ENCODE results near the gene CD59. TPM values are rescaled to one million over a fixed set of nuclear protein-coding genes. Genes with fewer than 3 reads are reported as not detected.

Gene CD59
- polyA plus RNA-seq, 2 of the 4 experiments (the other 2 are of a cell fraction), result 335 to 375 TPM

GRCh38 chr11:33716243-33716642 lies 20.0 kb downstream of the CD59 start (continued):
- TF ChIP-seq, protein P1, sequence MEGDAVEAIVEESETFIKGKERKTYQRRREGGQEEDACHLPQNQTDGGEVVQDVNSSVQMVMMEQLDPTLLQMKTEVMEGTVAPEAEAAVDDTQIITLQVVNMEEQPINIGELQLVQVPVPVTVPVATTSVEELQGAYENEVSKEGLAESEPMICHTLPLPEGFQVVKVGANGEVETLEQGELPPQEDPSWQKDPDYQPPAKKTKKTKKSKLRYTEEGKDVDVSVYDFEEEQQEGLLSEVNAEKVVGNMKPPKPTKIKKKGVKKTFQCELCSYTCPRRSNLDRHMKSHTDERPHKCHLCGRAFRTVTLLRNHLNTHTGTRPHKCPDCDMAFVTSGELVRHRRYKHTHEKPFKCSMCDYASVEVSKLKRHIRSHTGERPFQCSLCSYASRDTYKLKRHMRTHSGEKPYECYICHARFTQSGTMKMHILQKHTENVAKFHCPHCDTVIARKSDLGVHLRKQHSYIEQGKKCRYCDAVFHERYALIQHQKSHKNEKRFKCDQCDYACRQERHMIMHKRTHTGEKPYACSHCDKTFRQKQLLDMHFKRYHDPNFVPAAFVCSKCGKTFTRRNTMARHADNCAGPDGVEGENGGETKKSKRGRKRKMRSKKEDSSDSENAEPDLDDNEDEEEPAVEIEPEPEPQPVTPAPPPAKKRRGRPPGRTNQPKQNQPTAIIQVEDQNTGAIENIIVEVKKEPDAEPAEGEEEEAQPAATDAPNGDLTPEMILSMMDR (IDR thresholded peaks at IDR 0.05), result peak; percentile 57

DNA sequence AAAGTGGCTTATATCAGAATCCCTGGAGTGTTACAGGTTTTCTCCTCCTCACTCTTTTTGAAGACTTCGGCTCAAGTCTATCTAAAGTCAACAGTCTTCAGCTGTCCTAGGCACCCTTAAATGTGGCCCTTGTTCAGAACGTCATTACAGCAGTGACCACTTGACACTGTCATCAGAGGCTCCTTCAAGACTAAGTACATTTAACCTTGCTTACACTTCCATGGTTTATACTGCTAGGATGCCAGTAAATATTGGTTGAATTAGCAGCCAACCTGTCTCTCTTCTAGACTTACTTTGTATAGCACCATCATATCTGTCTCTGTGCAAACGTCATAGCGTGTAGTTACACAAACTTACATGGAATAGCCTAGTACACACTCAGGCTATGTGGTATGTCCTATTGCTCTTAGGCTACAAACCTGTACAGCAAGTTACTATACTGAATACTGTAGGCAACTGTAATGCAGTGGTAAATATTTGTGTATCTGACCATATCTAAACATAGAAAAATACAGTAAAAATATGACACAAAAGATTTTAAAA lies 22.3 kb downstream of the CD59 start:
- WGBS (ENCODE audit: missing lambda C conversion rate), result 82% methylated on average over 4 of the region's 4 CpGs
- no peak for ATAC-seq
- Histone ChIP-seq H3K4me1 (peaks cover 39% of the 10 kb centered on the region), H3K4me2 (no peak overlapping the region), H3K4me3 (no peak overlapping the region), H3K27ac (no peak overlapping the region), H3K9me3 (no peaks in the 10 kb centered on the region)
- POLR2A ChIA-PET, result no interaction called here
- no peak for TF ChIP-seq RNF2 (IDR thresholded peaks at IDR 0.05; ENCODE audit: borderline replicate concordance, low read depth)
- TF ChIP-seq MAFK (IDR thresholded peaks at IDR 0.05; ENCODE audit: partially characterized antibody), result no peak
- no peak for TF ChIP-seq E2F6 (IDR thresholded peaks at IDR 0.05; ENCODE audit: borderline replicate concordance, low read depth)
- no peak for TF ChIP-seq NPAS2 (CRISPR knock-in tag; IDR thresholded peaks at IDR 0.05; ENCODE audit: borderline replicate concordance)
- TF ChIP-seq, protein P2, sequence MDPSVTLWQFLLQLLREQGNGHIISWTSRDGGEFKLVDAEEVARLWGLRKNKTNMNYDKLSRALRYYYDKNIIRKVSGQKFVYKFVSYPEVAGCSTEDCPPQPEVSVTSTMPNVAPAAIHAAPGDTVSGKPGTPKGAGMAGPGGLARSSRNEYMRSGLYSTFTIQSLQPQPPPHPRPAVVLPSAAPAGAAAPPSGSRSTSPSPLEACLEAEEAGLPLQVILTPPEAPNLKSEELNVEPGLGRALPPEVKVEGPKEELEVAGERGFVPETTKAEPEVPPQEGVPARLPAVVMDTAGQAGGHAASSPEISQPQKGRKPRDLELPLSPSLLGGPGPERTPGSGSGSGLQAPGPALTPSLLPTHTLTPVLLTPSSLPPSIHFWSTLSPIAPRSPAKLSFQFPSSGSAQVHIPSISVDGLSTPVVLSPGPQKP (IDR thresholded peaks at IDR 0.05; ENCODE audit: low read depth, low read length), result no peak
- no peak for TF ChIP-seq EHMT2 (IDR thresholded peaks at IDR 0.05; ENCODE audit: low read depth)
- no peak for TF ChIP-seq EP300 (IDR thresholded peaks at IDR 0.05)
- TF ChIP-seq CEBPB (IDR thresholded peaks at IDR 0.05), result no peak
- no peak for TF ChIP-seq CHD2 (IDR thresholded peaks at IDR 0.05; ENCODE audit: low read length, partially characterized antibody)
- TF ChIP-seq MAX (IDR thresholded peaks at IDR 0.05), result no peak
- no peak for TF ChIP-seq ZNF302 (CRISPR knock-in tag; IDR thresholded peaks at IDR 0.05)
- TF ChIP-seq ESRRA (IDR thresholded peaks at IDR 0.05; ENCODE audit: borderline replicate concordance, low read length), result no peak
- no peak for TF ChIP-seq RFX5 (IDR thresholded peaks at IDR 0.05)
- no peak for TF ChIP-seq SMC3 (IDR thresholded peaks at IDR 0.05)
- CTCF ChIA-PET, result interaction anchor here (2.1 kb wide), 1 partner anchor 28 kb away, joined by 11 read pairs; no protein-coding TSS in a partner anchor
- FAIRE-seq, result no peak
- DNase-seq (ENCODE audit: low read depth in 1 of 2, low spot score in 1 of 2), result no peak

- no peak overlapping the region for H3K4me3 ChIP-seq
- H3K27ac ChIP-seq, result no peak overlapping the region
- ATAC-seq (no peak), FAIRE-seq (no peak), DNase-seq (ENCODE audit: low read depth in 1 of 2, low spot score in 1 of 2) (no peak)
- no peak overlapping the region for H3K4me2 ChIP-seq
- TF ChIP-seq RCOR1 (IDR thresholded peaks at IDR 0.05; ENCODE audit: low read depth, low read length), result no peak
- no peak for TF ChIP-seq MAX (IDR thresholded peaks at IDR 0.05)
- TF ChIP-seq MYC (IDR thresholded peaks at IDR 0.05; ENCODE audit: borderline replicate concordance, low read length), result no peak
- no peak for TF ChIP-seq NR3C1 (IDR thresholded peaks at IDR 0.05)
- no peak for TF ChIP-seq POLR2A (IDR thresholded peaks at IDR 0.05; ENCODE audit: low read length)
- no peak for TF ChIP-seq MAZ (IDR thresholded peaks at IDR 0.05; ENCODE audit: borderline replicate concordance, low read depth, low read length)
- no peak for TF ChIP-seq TP53 (CRISPR knock-in tag; IDR thresholded peaks at IDR 0.05)
- TF ChIP-seq JUN (IDR thresholded peaks at IDR 0.05), result no peak
- TF ChIP-seq CBX2 (IDR thresholded peaks at IDR 0.05; ENCODE audit: borderline replicate concordance, low read depth), result no peak
- TF ChIP-seq, protein P2 (IDR thresholded peaks at IDR 0.05; ENCODE audit: low read depth, low read length), result no peak
- H3K9me3 ChIP-seq, result no peaks in the 10 kb centered on the region
- WGBS (ENCODE audit: missing lambda C conversion rate), result 89% methylated on average over 5 of the region's 5 CpGs
- H3K4me1 ChIP-seq, result peaks cover 46% of the 10 kb centered on the region
- ChIA-PET CTCF (interaction anchor here (2.1 kb wide), 1 partner anchor 29 kb away, joined by 11 read pairs; no protein-coding TSS in a partner anchor), POLR2A (no interaction called here)
Measured at GRCh38 chr11:33713151-33713855, 22.9 kb downstream of the CD59 start.

All from A549 (cell line).